Stomach smooth muscle (tissue), 2 donors: ENCODE data around the gene CLEC2A.
"Not testable (repeated sequence)": the region's sequence is repeated elsewhere in the genome, so short reads cannot be mapped to it uniquely, and the experiment has no call there.

ENCODE experiments used
- H3K27ac ChIP-seq: one replicate; pipeline ENCODE4 v1.7.0; 2013; ENCODE audit warnings: mild to moderate bottlenecking, low read length, inconsistent platforms
- H3K27me3 ChIP-seq, 2 donors: one replicate each; pipeline ENCODE4 v1.7.0; 2013; ENCODE audit warnings: low read length in 2 of 2; ENCODE audit not compliant: insufficient read depth in 2 of 2, control insufficient read depth in 1 of 2
- H3K36me3 ChIP-seq, 2 donors: one replicate each; pipeline ENCODE4 v1.7.0; 2013; ENCODE audit warnings: low read length in 2 of 2; ENCODE audit not compliant: control insufficient read depth in 2 of 2, insufficient read depth in 2 of 2
- H3K4me1 ChIP-seq: one replicate; pipeline ENCODE4 v1.7.0; 2013; ENCODE audit warnings: low read length; ENCODE audit not compliant: control insufficient read depth, insufficient read depth
- H3K4me3 ChIP-seq, 2 donors: one replicate each; pipeline ENCODE4 v1.7.0; 2013; ENCODE audit warnings: low read length in 2 of 2
- H3K9ac ChIP-seq, 2 donors: one replicate each; pipeline ENCODE4 v1.7.0; 2013; ENCODE audit warnings: low read length in 2 of 2, mild to moderate bottlenecking in 1 of 2
- H3K9me3 ChIP-seq, 2 donors: one replicate each; pipeline ENCODE4 v1.7.0; 2013; ENCODE audit warnings: low read length in 2 of 2; ENCODE audit not compliant: control insufficient read depth in 2 of 2
- donor health status: healthy.
- donor health status: Pancreatic carcinoma.

CLEC2A gene, protein sequence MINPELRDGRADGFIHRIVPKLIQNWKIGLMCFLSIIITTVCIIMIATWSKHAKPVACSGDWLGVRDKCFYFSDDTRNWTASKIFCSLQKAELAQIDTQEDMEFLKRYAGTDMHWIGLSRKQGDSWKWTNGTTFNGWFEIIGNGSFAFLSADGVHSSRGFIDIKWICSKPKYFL

DNA sequence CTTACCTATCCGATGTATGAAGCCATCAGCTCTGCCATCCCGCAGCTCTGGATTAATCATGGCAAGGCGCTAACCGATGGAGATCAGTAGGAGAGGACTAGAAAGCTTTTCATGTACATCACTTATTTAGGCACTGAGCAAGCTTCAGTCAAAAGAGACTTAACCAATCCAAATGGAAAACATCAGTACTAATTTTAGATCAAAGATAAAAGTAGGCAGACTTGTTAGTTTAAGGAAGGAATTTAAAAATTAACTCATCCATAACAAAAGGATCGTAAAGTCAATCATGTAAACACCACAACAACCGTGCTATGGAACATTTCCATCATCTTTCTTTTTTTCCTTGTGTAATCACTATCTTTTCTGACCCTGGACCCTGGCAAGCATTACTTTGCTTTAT is at the start of gene CLEC2A:
Gene CLEC2A (minus strand): TSS at position 101 of the 400 bp plus-strand sequence. CDS start 41 bp downstream, at position 60.
- H3K27ac ChIP-seq, result no peak within 1 kb of the TSS
- H3K9me3 ChIP-seq, result no peaks in the 10 kb centered on the region
- H3K4me1 ChIP-seq, result no peaks in the 10 kb centered on the region
- H3K4me3 ChIP-seq, result no peak within 1 kb of the TSS
- no peak within 1 kb of the TSS for H3K9ac ChIP-seq
- no peaks in the 10 kb centered on the region for H3K27me3 ChIP-seq
- no peaks in the 10 kb centered on the region for H3K36me3 ChIP-seq

DNA sequence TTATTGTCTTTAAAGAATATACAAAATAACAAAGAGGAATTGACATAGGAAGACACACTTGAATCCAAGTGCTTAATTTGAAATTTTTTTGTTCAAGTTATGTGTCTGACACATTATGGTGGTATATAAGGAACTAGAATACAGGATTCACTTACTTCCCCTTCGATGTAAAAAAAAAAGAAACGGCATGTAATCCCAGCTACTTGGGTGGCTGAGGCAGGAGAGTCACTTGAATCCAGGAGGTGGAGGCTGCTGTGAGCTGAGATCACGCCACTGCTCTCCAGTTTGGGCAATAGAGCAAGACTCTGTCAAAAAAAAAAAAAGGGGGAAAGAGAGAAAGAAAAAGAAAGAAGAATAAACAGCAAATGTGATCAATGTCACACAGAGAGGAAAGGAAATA is 48.0 kb upstream of the CLEC2A start:
- Histone ChIP-seq H3K27me3 (no peaks in the 10 kb centered on the region), H3K36me3 (no peaks in the 10 kb centered on the region), H3K4me1 (no peaks in the 10 kb centered on the region), H3K27ac (no peak overlapping the region), H3K9ac (no peak overlapping the region), H3K4me3 (no peak overlapping the region), H3K9me3 (no peaks in the 10 kb centered on the region)

DNA sequence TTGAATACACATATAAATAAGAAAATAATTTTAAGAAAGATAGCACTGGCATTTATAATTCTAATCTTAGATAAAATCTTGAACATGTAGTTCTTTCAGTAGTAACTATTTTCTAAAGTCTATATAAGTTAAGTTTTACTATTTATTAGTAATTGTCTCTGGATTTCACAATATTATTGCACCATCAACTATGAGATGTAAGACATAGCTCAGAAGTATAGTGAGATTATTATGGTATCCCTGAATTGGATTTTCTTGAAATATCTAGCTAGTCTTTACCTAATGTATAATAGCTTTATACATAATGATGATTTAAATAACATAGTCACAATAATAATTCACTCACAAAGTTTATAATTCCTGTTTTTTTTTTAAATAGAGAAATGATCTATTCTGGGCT is 45.7 kb upstream of the CLEC2A start:
- no peak overlapping the region for H3K27ac ChIP-seq
- no peaks in the 10 kb centered on the region for H3K27me3 ChIP-seq
- H3K4me1 ChIP-seq, result no peaks in the 10 kb centered on the region
- no peaks in the 10 kb centered on the region for H3K9me3 ChIP-seq
- H3K36me3 ChIP-seq, result no peaks in the 10 kb centered on the region
- no peak overlapping the region for H3K9ac ChIP-seq
- H3K4me3 ChIP-seq, result no peak overlapping the region

DNA sequence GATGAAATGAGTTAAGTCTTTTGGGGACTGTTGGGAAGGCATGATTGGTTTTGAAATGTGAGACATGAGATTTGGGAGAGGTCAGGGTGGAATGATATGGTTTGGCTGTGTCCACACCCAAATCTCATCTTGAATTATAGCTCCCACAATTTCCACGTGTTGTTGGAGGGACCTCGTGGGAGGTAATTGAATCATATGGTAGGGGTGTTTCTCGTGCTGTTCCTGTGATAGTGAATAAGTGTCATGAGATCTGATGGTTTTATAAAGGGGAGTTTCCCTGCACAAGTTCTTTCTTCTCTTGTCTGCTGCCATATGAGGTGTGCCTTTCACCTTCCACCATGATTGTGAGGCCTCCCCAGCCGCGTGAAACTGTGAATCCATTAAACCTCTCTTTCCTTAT is 44.5 kb upstream of the CLEC2A start:
- not testable (repeated sequence) for H3K9me3 ChIP-seq, H3K4me1 ChIP-seq, H3K9ac ChIP-seq, H3K4me3 ChIP-seq, H3K27ac ChIP-seq, H3K36me3 ChIP-seq, H3K27me3 ChIP-seq

DNA sequence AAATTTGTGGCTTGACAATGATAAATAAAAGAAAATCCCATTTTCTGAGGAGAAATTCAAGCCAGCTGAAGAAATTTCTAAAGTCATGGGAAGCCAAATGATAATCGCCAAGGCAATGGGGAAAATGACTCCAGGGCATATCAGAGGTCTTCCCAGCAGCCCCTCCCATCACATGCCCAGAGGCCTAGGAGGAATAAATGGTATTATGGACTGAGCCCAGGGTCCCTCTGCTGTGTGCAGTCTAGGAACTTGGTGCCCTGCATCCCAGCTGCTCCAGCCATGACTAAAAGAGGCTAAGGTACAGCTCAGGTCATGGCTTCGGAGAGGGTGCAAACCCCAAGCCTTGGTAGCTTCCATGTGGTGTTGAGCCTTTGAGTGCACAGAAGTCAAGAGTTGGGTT is 43.4 kb upstream of the CLEC2A start:
- no peaks in the 10 kb centered on the region for H3K36me3 ChIP-seq
- H3K4me1 ChIP-seq, result no peaks in the 10 kb centered on the region

DNA sequence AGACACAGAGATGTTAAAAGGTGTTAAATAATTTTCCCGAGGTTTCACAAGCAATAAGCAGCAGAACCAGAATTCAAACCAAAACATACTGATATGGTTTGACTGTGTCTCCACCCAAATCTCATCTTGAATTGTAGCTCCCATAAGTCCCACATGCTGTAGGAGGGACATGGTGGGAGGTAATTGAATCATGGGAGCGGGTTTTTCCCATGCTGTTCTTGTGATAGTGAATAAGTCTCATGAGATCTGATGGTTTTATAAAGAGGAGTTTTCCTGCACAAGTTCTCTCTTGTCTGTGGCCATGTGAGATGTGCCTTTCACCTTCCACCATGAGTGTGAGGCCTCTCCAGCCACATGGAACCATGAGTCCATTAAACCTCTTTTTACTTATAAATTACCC is 42.6 kb upstream of the CLEC2A start:
- not testable (repeated sequence) for H3K9ac ChIP-seq, H3K9me3 ChIP-seq, H3K4me3 ChIP-seq, H3K27ac ChIP-seq, H3K4me1 ChIP-seq, H3K36me3 ChIP-seq, H3K27me3 ChIP-seq

More for the DNA sequence above, 43.4 kb upstream of the CLEC2A start:
- H3K9me3 ChIP-seq, result no peaks in the 10 kb centered on the region
- H3K27ac ChIP-seq, result no peak overlapping the region
- no peak overlapping the region for H3K4me3 ChIP-seq
- no peak overlapping the region for H3K9ac ChIP-seq
- H3K27me3 ChIP-seq, result no peaks in the 10 kb centered on the region

DNA sequence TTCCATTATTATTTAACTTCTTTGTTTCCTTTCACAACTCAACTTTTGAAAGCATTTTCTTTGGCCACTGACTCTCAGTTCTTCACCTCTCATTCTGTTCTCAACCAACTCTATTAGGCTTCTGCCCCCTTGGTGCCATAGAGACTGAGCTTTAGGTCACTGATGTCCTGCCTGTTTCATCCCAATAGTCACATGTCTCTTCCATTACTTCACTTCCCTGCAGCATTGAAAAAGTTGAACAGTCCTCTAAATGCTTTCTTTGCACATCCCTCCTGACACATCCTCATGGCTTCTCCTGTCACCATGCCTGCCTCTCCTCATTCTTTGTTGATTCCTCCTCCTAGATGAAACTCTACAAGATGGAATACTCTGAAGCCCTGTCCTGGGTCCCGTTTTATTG is 41.8 kb upstream of the CLEC2A start:
- H3K4me1 ChIP-seq, result no peaks in the 10 kb centered on the region
- no peaks in the 10 kb centered on the region for H3K36me3 ChIP-seq
- H3K27ac ChIP-seq, result no peak overlapping the region
- no peaks in the 10 kb centered on the region for H3K9me3 ChIP-seq
- no peaks in the 10 kb centered on the region for H3K27me3 ChIP-seq
- H3K4me3 ChIP-seq, result no peak overlapping the region
- H3K9ac ChIP-seq, result no peak overlapping the region

DNA sequence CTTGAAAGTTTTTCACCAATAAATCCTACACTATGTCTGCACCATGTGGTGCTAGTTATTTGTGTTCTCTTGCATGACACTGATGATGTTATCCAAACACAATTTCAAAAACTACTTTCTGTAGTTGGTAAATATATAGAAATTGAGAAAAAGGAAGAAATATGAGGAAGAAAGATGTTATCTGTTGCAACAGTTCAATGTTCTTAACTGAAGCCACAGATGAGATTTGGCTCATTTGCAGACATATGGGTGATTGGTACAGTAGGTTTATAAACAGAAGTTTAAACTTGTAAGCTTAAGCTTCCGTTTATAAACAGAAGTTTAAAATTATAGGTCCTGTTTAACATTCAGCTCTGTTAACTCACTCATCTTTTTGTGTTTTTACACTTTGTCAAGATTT is 39.0 kb upstream of the CLEC2A start, which contains the start of gene CLEC12A:
Gene CLEC12A (plus strand): TSS at position 229 of the 400 bp plus-strand sequence. CDS start 188 bp downstream, outside the sequence.
- no peaks in the 10 kb centered on the region for H3K27me3 ChIP-seq
- H3K9ac ChIP-seq, result no peak within 1 kb of the TSS
- H3K27ac ChIP-seq, result no peak within 1 kb of the TSS
- no peaks in the 10 kb centered on the region for H3K9me3 ChIP-seq
- no peaks in the 10 kb centered on the region for H3K36me3 ChIP-seq
- H3K4me3 ChIP-seq, result no peak within 1 kb of the TSS
- H3K4me1 ChIP-seq, result no peaks in the 10 kb centered on the region

DNA sequence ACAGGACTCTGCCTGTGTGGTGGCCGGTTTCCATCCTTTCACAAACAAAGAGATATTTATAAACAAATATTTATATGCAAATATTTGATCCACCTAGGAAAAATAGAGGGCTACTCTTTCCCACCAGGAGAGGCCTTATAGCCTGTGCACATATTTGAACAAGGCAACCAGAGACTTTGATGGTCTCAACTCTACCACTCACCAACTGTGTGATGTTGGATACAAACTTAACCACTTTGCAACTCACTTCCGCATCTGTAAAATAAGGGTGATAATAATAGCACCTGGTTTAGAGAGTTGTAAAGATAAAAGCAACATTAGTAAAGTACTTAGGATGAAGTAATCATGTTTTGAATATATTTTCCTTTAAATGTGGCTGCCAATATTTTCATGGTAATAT is 37.5 kb upstream of the CLEC2A start:
- Histone ChIP-seq H3K9ac (no peak overlapping the region), H3K36me3 (no peaks in the 10 kb centered on the region), H3K27ac (no peak overlapping the region), H3K9me3 (no peaks in the 10 kb centered on the region), H3K4me1 (no peaks in the 10 kb centered on the region), H3K4me3 (no peak overlapping the region), H3K27me3 (no peaks in the 10 kb centered on the region)

DNA sequence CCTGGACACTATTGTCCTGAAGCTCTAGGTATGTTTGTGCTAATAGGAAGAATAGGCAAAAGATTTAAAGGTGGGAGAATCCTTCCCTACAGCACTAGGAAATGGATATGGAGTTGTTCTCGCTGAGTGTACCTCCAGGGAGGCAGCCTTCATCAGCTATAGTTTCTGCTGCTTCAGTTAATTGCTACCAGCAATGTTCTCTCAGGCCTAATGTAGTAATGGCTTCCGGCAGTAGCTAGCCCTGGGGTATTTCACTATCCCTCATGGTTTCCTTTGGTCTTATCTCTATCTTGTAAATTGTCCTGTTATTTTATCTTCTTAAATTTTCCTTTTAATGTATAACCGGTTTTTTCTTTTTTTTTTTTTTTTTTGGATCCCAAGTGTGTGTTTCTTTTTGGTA is 29.7 kb upstream of the CLEC2A start:
- H3K9me3 ChIP-seq, result no peaks in the 10 kb centered on the region
- H3K27ac ChIP-seq, result no peak overlapping the region
- no peaks in the 10 kb centered on the region for H3K36me3 ChIP-seq
- H3K27me3 ChIP-seq, result no peaks in the 10 kb centered on the region
- H3K4me1 ChIP-seq, result no peaks in the 10 kb centered on the region
- no peak overlapping the region for H3K9ac ChIP-seq
- H3K4me3 ChIP-seq, result no peak overlapping the region

DNA sequence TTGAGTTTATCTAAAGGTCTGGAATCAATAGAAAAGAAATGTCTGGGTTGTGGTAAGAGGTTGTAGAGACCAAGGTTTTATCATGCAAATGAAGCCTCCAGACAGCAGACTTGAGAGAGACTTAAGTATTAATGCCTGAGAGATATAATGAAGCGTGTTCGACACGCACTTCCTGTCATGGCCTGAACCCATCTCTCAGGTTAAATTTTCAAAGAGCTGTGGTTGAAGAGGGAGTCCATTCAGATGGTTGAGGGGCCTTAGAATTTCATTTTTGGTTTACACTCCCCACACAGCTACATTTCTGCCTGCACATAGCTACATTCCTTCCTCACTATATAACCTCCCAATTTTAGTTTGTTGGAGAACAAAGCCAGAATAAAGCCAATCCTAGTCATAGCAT is 28.9 kb upstream of the CLEC2A start:
- no peaks in the 10 kb centered on the region for H3K4me1 ChIP-seq
- H3K9me3 ChIP-seq, result no peaks in the 10 kb centered on the region
- H3K27ac ChIP-seq, result no peak overlapping the region
- H3K9ac ChIP-seq, result no peak overlapping the region
- H3K4me3 ChIP-seq, result no peak overlapping the region
- H3K27me3 ChIP-seq, result no peaks in the 10 kb centered on the region
- no peaks in the 10 kb centered on the region for H3K36me3 ChIP-seq
